Measurements from ENCODE around the gene GAPT. TPM values are rescaled to one million over a fixed set of nuclear protein-coding genes. Genes with fewer than 3 reads are reported as not detected.

Gene GAPT
- total RNA-seq, 4 donors from 2014 or later = 3.8 TPM; not detected in 3

GRCh38 chr5:58475404-58475803, 15.8 kb upstream of the GAPT start:
- TF ChIP-seq EP300 (IDR thresholded peaks at IDR 0.05; ENCODE audit: low read depth) = no peak
- no peak for TF ChIP-seq POLR2A (IDR thresholded peaks at IDR 0.05)
- TF ChIP-seq CTCF (IDR thresholded peaks at IDR 0.05) = no peak
- no peak for TF ChIP-seq POLR2AphosphoS5 (IDR thresholded peaks at IDR 0.05)

GRCh38 chr5:58477760-58478376, 13.4 kb upstream of the GAPT start:
- in situ Hi-C loops (cut with MboI; ENCODE audit: low pct_ligation_motif_present in 1 of 4, low pct_unique_long_range_greater_than_20kb in 1 of 4, low sequenced_read_pairs in 3 of 4) = loop anchor here in 3 of 4 donors (25.0 kb wide), 1 partner anchor 359 kb away; no protein-coding TSS in a partner anchor
- intact Hi-C loops (cut with DNase I; ENCODE audit: low total_unique reads) = no loop called here
- no peak overlapping the region for H3K27ac ChIP-seq

More at GRCh38 chr5:58475404-58475803, 15.8 kb upstream of the GAPT start:
- Histone ChIP-seq H3K36me3 (no peaks in the 10 kb centered on the region), H3K27ac (no peak overlapping the region), H3K4me3 (no peak overlapping the region), H3K4me1 (no peaks in the 10 kb centered on the region), H3K27me3 (no peaks in the 10 kb centered on the region), H3K9me3 (no peaks in the 10 kb centered on the region)
- intact Hi-C loops (cut with DNase I; ENCODE audit: low total_unique reads) (no loop called here), in situ Hi-C loops (cut with MboI; ENCODE audit: low pct_ligation_motif_present in 1 of 4, low pct_unique_long_range_greater_than_20kb in 1 of 4, low sequenced_read_pairs in 3 of 4) (loop anchor here in 3 of 4 donors (25.0 kb wide), 1 partner anchor 362 kb away; no protein-coding TSS in a partner anchor)
- no peak for DNase-seq
- 79% methylated on average over 3 of the region's 3 CpGs; no CpG with 5 or more reads in 1 of the 2 donors for WGBS, 2 donors (ENCODE audit: low coverage in 1 of 2)

GRCh38 chr5:58481066-58481676, 10.1 kb upstream of the GAPT start:
- in situ Hi-C loops (cut with MboI; ENCODE audit: low pct_ligation_motif_present in 1 of 4, low pct_unique_long_range_greater_than_20kb in 1 of 4, low sequenced_read_pairs in 3 of 4) = loop anchor here in 3 of 4 donors (25.0 kb wide), 1 partner anchor 356 kb away; no protein-coding TSS in a partner anchor
- no peaks in the 10 kb centered on the region for H3K9me3 ChIP-seq
- intact Hi-C loops (cut with DNase I; ENCODE audit: low total_unique reads) = no loop called here
- H3K4me1 ChIP-seq = no peaks in the 10 kb centered on the region
- no peak for DNase-seq
- no peaks in the 10 kb centered on the region for H3K27me3 ChIP-seq
- H3K4me3 ChIP-seq = no peak overlapping the region
- H3K36me3 ChIP-seq = no peaks in the 10 kb centered on the region
- no peak for TF ChIP-seq POLR2AphosphoS5 (IDR thresholded peaks at IDR 0.05)
- no peak for TF ChIP-seq CTCF (IDR thresholded peaks at IDR 0.05)
- TF ChIP-seq POLR2A (IDR thresholded peaks at IDR 0.05) = no peak
- TF ChIP-seq EP300 (IDR thresholded peaks at IDR 0.05; ENCODE audit: low read depth) = no peak
- H3K27ac ChIP-seq = no peak overlapping the region

More at GRCh38 chr5:58477760-58478376, 13.4 kb upstream of the GAPT start:
- no peaks in the 10 kb centered on the region for H3K4me1 ChIP-seq
- no peaks in the 10 kb centered on the region for H3K36me3 ChIP-seq
- TF ChIP-seq CTCF (IDR thresholded peaks at IDR 0.05) (peak in 1 of 5 experiments; percentile 8), POLR2A (IDR thresholded peaks at IDR 0.05) (no peak)
- H3K27me3 ChIP-seq = no peaks in the 10 kb centered on the region
- 15 to 25% methylated on average over 1 of the region's 1 CpG for WGBS, 2 donors (ENCODE audit: low coverage in 1 of 2)
- no peak for DNase-seq
- no peak overlapping the region for H3K4me3 ChIP-seq
- H3K9me3 ChIP-seq = no peaks in the 10 kb centered on the region

- H3K9me3 ChIP-seq = no peaks in the 10 kb centered on the region
- no peak for DNase-seq
- no peaks in the 10 kb centered on the region for H3K36me3 ChIP-seq
- no peaks in the 10 kb centered on the region for H3K4me1 ChIP-seq
- WGBS, 2 donors (ENCODE audit: low coverage in 1 of 2) = 89 to 91% methylated on average over 6 of the region's 6 CpGs
- TF ChIP-seq POLR2A (IDR thresholded peaks at IDR 0.05) (no peak), POLR2AphosphoS5 (IDR thresholded peaks at IDR 0.05) (no peak), CTCF (IDR thresholded peaks at IDR 0.05) (no peak), EP300 (IDR thresholded peaks at IDR 0.05; ENCODE audit: low read depth) (no peak)
- intact Hi-C loops (cut with DNase I; ENCODE audit: low total_unique reads) = no loop called here
- H3K27ac ChIP-seq = no peak overlapping the region
- H3K4me3 ChIP-seq = no peak overlapping the region
- H3K27me3 ChIP-seq = no peaks in the 10 kb centered on the region
- in situ Hi-C loops (cut with MboI; ENCODE audit: low pct_ligation_motif_present in 1 of 4, low pct_unique_long_range_greater_than_20kb in 1 of 4, low sequenced_read_pairs in 3 of 4) = loop anchor here in 3 of 4 donors (25.0 kb wide), 1 partner anchor 355 kb away; no protein-coding TSS in a partner anchor
These were observed 9.4 kb upstream of the GAPT start for GRCh38 chr5:58481828-58482227.
